HL-60 (cell line): Measurements from ENCODE around the gene APH1B.

Source experiments
- GABPA ChIP-seq: IDR thresholded peaks from 2 replicates; pipeline ENCODE4 v1.6.1; 2012; ENCODE audit warnings: low read depth
- POLR2AphosphoS5 ChIP-seq: IDR thresholded peaks from 2 replicates; pipeline ENCODE4 v1.6.1; 2012; ENCODE audit warnings: low read depth
- SPI1 ChIP-seq: IDR thresholded peaks from 2 replicates; pipeline ENCODE4 v1.6.1; 2012; ENCODE audit warnings: low read depth, mild to moderate bottlenecking, borderline replicate concordance
- TF ChIP-seq, protein P1 (sequence below): IDR thresholded peaks from one replicate; pipeline ENCODE4 v1.5.1; 2011; ENCODE audit warnings: low read length, control low read depth, inconsistent platforms; ENCODE audit not compliant: insufficient read depth
- TF ChIP-seq, protein P2 (sequence below): IDR thresholded peaks from 2 replicates; pipeline ENCODE4 v1.6.1; 2012; ENCODE audit warnings: low read depth; ENCODE audit not compliant: insufficient replicate concordance

DNA sequence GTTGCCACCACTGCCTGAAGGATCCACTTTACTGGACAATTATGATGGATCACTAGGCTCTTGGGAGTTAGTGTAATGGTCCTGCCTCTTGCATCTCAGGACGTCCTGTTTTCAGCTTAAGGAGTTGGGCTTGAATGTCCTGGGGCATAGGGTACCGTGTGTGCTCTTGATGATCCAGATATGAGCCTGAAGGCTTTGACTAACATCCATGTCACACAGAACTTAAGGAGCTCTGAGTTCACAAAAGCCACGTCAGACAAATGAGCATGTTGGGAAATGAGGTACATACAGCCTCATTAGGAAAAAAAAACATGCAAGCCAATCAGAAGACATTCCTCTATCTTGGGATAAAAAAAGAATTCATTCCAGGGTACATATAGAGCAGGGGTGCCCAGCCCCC, 63.5 kb downstream of the APH1B start:
- TF ChIP-seq, protein P1, sequence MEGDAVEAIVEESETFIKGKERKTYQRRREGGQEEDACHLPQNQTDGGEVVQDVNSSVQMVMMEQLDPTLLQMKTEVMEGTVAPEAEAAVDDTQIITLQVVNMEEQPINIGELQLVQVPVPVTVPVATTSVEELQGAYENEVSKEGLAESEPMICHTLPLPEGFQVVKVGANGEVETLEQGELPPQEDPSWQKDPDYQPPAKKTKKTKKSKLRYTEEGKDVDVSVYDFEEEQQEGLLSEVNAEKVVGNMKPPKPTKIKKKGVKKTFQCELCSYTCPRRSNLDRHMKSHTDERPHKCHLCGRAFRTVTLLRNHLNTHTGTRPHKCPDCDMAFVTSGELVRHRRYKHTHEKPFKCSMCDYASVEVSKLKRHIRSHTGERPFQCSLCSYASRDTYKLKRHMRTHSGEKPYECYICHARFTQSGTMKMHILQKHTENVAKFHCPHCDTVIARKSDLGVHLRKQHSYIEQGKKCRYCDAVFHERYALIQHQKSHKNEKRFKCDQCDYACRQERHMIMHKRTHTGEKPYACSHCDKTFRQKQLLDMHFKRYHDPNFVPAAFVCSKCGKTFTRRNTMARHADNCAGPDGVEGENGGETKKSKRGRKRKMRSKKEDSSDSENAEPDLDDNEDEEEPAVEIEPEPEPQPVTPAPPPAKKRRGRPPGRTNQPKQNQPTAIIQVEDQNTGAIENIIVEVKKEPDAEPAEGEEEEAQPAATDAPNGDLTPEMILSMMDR = no peak
- TF ChIP-seq SPI1 (no peak), POLR2AphosphoS5 (no peak), GABPA (no peak)
- TF ChIP-seq, protein P2, sequence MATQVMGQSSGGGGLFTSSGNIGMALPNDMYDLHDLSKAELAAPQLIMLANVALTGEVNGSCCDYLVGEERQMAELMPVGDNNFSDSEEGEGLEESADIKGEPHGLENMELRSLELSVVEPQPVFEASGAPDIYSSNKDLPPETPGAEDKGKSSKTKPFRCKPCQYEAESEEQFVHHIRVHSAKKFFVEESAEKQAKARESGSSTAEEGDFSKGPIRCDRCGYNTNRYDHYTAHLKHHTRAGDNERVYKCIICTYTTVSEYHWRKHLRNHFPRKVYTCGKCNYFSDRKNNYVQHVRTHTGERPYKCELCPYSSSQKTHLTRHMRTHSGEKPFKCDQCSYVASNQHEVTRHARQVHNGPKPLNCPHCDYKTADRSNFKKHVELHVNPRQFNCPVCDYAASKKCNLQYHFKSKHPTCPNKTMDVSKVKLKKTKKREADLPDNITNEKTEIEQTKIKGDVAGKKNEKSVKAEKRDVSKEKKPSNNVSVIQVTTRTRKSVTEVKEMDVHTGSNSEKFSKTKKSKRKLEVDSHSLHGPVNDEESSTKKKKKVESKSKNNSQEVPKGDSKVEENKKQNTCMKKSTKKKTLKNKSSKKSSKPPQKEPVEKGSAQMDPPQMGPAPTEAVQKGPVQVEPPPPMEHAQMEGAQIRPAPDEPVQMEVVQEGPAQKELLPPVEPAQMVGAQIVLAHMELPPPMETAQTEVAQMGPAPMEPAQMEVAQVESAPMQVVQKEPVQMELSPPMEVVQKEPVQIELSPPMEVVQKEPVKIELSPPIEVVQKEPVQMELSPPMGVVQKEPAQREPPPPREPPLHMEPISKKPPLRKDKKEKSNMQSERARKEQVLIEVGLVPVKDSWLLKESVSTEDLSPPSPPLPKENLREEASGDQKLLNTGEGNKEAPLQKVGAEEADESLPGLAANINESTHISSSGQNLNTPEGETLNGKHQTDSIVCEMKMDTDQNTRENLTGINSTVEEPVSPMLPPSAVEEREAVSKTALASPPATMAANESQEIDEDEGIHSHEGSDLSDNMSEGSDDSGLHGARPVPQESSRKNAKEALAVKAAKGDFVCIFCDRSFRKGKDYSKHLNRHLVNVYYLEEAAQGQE = no peak
